Measurements from ENCODE around the gene MAN1A2.

The MAN1A2 gene

DNA sequence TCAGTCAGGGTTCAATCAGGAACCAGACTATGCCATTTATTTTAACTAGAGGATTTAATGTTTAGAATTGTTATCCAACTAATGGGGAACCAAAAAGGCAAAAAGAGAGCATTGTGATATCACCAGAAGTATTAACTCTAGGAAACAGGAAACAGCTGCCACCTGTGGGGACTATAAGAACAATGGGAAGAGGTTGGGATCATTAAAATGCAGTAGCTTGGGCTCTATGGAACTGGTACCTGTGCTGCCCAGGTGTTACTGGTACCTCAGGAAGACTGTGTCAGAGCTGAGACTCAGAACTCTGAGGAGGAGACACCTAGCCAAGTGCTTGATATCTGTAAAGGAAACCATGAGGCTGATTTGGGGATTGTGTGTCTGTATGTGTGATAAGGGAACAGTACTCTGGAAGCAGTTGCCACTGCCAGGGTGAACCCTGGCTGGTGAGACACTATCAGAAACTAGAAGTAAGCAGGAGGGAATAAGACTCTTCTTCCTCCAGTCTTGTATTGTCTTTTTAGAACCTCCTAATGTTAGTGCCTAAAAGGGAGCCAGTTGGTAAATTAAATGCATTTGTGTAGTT is 49.4 kb downstream of the MAN1A2 start:
- in situ Hi-C loops (cut with MboI; ENCODE audit: low sequenced_read_pairs, unreplicated experiment): no loop called here
- DNase-seq (ENCODE audit: low spot score): no peak
- TF ChIP-seq, protein P1, sequence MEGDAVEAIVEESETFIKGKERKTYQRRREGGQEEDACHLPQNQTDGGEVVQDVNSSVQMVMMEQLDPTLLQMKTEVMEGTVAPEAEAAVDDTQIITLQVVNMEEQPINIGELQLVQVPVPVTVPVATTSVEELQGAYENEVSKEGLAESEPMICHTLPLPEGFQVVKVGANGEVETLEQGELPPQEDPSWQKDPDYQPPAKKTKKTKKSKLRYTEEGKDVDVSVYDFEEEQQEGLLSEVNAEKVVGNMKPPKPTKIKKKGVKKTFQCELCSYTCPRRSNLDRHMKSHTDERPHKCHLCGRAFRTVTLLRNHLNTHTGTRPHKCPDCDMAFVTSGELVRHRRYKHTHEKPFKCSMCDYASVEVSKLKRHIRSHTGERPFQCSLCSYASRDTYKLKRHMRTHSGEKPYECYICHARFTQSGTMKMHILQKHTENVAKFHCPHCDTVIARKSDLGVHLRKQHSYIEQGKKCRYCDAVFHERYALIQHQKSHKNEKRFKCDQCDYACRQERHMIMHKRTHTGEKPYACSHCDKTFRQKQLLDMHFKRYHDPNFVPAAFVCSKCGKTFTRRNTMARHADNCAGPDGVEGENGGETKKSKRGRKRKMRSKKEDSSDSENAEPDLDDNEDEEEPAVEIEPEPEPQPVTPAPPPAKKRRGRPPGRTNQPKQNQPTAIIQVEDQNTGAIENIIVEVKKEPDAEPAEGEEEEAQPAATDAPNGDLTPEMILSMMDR (IDR thresholded peaks at IDR 0.05; ENCODE audit: borderline replicate concordance, control extremely low read depth, extremely low read depth, insufficient read depth, missing control alignments): no peak

DNA sequence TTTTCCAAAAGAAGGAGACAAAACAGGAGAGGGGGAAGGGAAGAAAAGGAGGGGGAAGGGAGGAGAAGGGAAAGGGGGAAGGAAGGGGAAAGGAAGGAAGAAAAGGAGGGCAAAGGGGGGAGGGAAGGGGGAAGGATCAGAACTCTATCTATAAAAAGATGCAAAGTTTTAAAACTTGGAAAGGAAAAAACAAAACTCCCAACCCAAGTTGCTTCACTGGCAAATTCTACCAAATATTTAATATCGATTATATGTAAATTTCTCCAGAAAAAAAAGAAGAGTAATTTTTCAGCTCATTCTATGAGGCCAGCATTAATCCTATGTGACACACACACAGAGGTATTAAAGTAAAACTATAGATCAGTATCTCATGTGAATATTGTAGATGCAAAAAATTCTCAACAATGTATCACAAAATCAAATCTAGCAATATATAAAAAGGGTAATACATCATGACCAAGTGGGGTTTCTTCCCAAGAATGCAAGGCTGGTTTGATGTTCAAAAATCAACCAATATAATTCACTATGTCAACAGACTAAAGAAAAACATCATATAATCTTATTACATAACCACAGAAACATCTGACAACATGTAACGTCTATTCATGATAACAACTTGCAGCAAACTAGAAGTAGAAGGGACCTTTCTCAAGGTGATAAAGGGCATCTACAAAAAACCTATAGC is 57.9 kb downstream of the MAN1A2 start:
- in situ Hi-C loops (cut with MboI; ENCODE audit: low sequenced_read_pairs, unreplicated experiment): no loop called here

DNA sequence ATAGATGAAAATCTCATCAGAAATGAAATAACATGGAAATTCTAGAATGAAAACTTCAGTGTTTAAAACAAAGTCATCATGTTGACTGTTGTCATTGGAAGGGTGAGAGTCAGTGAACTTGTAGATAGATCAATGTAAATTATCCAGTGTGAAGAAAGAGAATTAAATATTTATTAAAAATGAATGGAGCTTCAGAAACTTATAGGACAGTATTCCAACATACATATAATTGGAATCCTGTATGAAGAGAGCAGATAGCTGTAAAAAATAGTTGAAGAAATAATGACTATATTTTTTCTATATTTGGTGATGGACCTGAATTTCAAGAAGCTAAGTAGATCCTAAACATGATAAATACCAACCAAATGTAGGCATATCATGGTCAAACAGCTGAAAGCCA is 60.0 kb downstream of the MAN1A2 start:
- TF ChIP-seq, protein P1 (IDR thresholded peaks at IDR 0.05; ENCODE audit: borderline replicate concordance, control extremely low read depth, extremely low read depth, insufficient read depth, missing control alignments): no peak
- no peak for DNase-seq (ENCODE audit: low spot score)
- in situ Hi-C loops (cut with MboI; ENCODE audit: low sequenced_read_pairs, unreplicated experiment): no loop called here

More for the DNA sequence above, 57.9 kb downstream of the MAN1A2 start:
- TF ChIP-seq, protein P1 (IDR thresholded peaks at IDR 0.05; ENCODE audit: borderline replicate concordance, control extremely low read depth, extremely low read depth, insufficient read depth, missing control alignments): no peak
- DNase-seq (ENCODE audit: low spot score): no peak

- TF ChIP-seq, protein P1 (IDR thresholded peaks at IDR 0.05; ENCODE audit: borderline replicate concordance, control extremely low read depth, extremely low read depth, insufficient read depth, missing control alignments): no peak
- no peak for DNase-seq (ENCODE audit: low spot score)
- in situ Hi-C loops (cut with MboI; ENCODE audit: low sequenced_read_pairs, unreplicated experiment): no loop called here
Measured at GRCh38 chr1:117433943-117434342, 66.7 kb downstream of the MAN1A2 start.

DNA sequence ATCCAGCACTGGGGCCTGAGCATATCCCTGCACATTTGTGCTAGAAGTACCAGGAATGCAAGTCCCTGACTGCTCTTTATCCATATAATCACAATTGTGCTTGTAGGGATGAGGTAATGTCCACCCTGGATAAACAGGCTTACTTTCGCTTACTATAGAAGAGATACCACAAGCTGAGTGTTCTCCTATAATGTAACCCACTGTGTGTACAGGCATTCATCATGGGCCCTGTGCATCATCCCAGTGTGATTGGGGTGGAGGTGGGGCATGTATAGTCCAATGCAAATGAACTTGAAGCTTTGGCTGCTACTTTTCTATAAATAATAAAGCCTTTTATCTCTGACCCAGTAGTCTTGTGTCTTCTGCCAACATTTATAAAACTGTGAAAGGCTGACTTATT is 69.3 kb downstream of the MAN1A2 start:
- in situ Hi-C loops (cut with MboI; ENCODE audit: low sequenced_read_pairs, unreplicated experiment): no loop called here
- TF ChIP-seq, protein P1 (IDR thresholded peaks at IDR 0.05; ENCODE audit: borderline replicate concordance, control extremely low read depth, extremely low read depth, insufficient read depth, missing control alignments): no peak
- no peak for DNase-seq (ENCODE audit: low spot score)

GRCh38 chr1:117447661-117448060 is 80.4 kb downstream of the MAN1A2 start:
- no peak for DNase-seq (ENCODE audit: low spot score)
- TF ChIP-seq, protein P1 (IDR thresholded peaks at IDR 0.05; ENCODE audit: borderline replicate concordance, control extremely low read depth, extremely low read depth, insufficient read depth, missing control alignments): no peak
- in situ Hi-C loops (cut with MboI; ENCODE audit: low sequenced_read_pairs, unreplicated experiment): no loop called here
